Fibroblast of lung (primary cell): ENCODE measurements around the gene RGL2.

Experiments
- CTCF ChIP-seq, 2 donors: IDR thresholded peaks in 1 of 2; conservative IDR thresholded peaks in 1 of 2; 1 replicate in 1 of 2; 2 replicates in 1 of 2; pipeline ENCODE4 v1.5.1; 2011 to 2012; ENCODE audit warnings: low read length in 2 of 2, control low read depth in 1 of 2, inconsistent platforms in 1 of 2, low read depth in 1 of 2, mild to moderate bottlenecking in 1 of 2
- EZH2 ChIP-seq: IDR thresholded peaks from 2 replicates; pipeline ENCODE4 v1.5.1; 2012; ENCODE audit warnings: low read length, control low read depth, mild to moderate bottlenecking; ENCODE audit errors: missing control alignments

DNA sequence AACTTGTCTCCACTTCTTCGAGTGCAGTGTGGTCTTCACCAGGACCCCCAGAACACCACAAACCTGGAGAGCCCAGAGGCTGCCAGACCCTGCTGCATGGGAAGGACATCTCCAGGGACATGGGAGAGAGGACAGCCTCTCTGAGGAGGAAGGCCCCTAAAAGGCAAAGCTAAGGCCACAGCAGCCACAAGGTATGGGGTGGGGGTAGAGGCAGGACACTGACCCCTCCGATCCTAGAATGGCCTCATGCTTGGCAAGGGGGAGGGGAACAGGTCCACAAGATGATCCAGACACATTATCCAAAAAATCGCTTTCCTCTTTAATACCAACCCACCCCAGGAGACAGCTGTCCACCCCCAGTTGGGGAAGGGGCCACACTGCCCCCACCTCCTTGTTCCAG lies 19.9 kb downstream of the RGL2 start:
- no peak for TF ChIP-seq CTCF (conservative IDR thresholded peaks at IDR 0.05 in 1 of 2, IDR thresholded peaks at IDR 0.05 in 1 of 2; ENCODE audit: low read depth in 1 of 2, low read length in 2 of 2)
- TF ChIP-seq EZH2, result no peak
